Measurements from ENCODE around the gene FAM149B1. TPM values are rescaled to one million over a fixed set of nuclear protein-coding genes. Genes with fewer than 3 reads are reported as not detected.

The FAM149B1 gene
- polyA plus RNA-seq (2013, experiment 1 of 2), result 42.3 TPM
- 40.9 TPM for polyA plus RNA-seq (2013, experiment 2 of 2)

DNA sequence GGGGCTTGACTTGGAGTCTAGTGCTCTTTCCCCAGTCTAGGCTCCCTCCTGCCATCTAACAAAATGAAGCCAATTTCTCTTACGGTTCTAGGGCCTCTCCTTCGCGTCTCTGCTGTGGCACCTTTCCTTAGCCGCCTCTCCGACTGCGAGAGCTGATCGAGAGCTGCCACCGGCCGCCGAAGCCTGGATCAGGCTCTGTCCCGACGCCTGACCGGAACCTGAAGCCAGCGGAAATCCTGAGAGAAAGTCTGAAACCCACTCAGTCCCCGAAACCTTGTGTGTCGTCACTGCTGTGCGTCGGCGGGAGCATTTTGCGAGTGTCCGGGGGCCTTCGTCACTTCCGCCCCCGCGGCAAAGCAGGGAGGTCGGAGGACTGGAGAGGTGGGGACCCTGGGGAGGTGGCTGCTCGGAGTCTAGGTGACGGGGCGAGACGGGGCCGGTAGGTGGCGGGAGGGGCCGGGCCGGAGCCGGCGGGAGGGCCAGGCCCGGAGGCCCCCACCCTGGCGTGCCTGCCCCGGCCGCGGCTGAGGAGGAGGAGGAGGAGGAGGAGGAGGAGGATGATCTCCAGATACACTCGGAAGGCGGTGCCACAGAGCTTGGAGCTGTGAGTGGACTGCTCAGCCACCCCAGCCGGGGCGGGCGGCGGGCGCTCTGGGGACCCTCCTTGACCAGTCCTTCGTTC is at the start of gene FAM149B1, which contains the start of gene ECD:
Gene FAM149B1, plus strand, starts transcription at position 337 of the 682 bp plus-strand sequence. Its CDS starts 221 bp downstream, at position 558.
Gene ECD, minus strand, starts transcription at position 226 of the 682 bp plus-strand sequence. CDS start 4,071 bp downstream, outside the sequence.
- Histone ChIP-seq H2AK5ac (ENCODE audit: low read depth, low read length) (peak within 1 kb of the TSS; percentile 17), H4K8ac (ENCODE audit: low read depth, low read length) (peak within 1 kb of the TSS; percentile 83), H3K27me3 (ENCODE audit: control insufficient read depth in 3 of 3, insufficient read depth in 3 of 3, low read depth in 1 of 3, low read length in 3 of 3) (no peaks in the 10 kb centered on the region), H3K18ac (ENCODE audit: low read length) (peak within 1 kb of the TSS; percentile 89), H2BK12ac (ENCODE audit: low read length) (no peak within 1 kb of the TSS), H2BK15ac (ENCODE audit: low read length) (no peak within 1 kb of the TSS), H2BK120ac (ENCODE audit: low read depth, low read length) (no peak within 1 kb of the TSS), H3K36me3 (replicated peaks in 1 of 2; ENCODE audit: control insufficient read depth in 2 of 2, insufficient read depth in 2 of 2, low read length in 2 of 2) (peaks cover 1 to 39% of the 10 kb centered on the region in 2 donors), H3K14ac (ENCODE audit: low read length) (no peak within 1 kb of the TSS), H3K4me1 (ENCODE audit: control insufficient read depth in 2 of 2, insufficient read depth in 1 of 2, low read depth in 1 of 2, low read length in 2 of 2) (peaks cover 0 to 3% of the 10 kb centered on the region in 2 donors), H2AFZ (ENCODE audit: low read length) (peak within 1 kb of the TSS; percentile 93), H3K4me3 (ENCODE audit: low read length in 2 of 2) (peak within 1 kb of the TSS; percentile 85 to 96), H2BK5ac (ENCODE audit: low read length) (peak within 1 kb of the TSS; percentile 56), H4K91ac (ENCODE audit: low read depth, low read length, poor library complexity) (peak within 1 kb of the TSS; percentile 93), H3K23ac (ENCODE audit: low read depth, low read length, poor library complexity) (peak within 1 kb of the TSS; percentile 99), H3K4me2 (ENCODE audit: insufficient read depth, low read length, poor library complexity, severe bottlenecking) (peak within 1 kb of the TSS; percentile 69), H3K4ac (ENCODE audit: low read length) (no peak within 1 kb of the TSS), H3K9me3 (replicated peaks in 1 of 2; ENCODE audit: control insufficient read depth in 2 of 2, insufficient read depth in 1 of 2, low read depth in 1 of 2, low read length in 2 of 2) (no peaks in the 10 kb centered on the region), H3K27ac (replicated peaks; ENCODE audit: low read length) (peak within 1 kb of the TSS; percentile 60), H3K79me1 (ENCODE audit: low read depth, low read length) (peaks cover 2% of the 10 kb centered on the region), H3K9ac (ENCODE audit: low read depth, low read length, poor library complexity) (peak within 1 kb of the TSS; percentile 93)
- DNase-seq (ENCODE audit: low spot score), result peak; percentile 94
- no CpG with 5 or more reads among the region's 49 CpGs for WGBS, 2 donors (ENCODE audit: extremely low coverage in 2 of 2, insufficient read length in 2 of 2, insufficient replicate concordance in 1 of 2)

DNA sequence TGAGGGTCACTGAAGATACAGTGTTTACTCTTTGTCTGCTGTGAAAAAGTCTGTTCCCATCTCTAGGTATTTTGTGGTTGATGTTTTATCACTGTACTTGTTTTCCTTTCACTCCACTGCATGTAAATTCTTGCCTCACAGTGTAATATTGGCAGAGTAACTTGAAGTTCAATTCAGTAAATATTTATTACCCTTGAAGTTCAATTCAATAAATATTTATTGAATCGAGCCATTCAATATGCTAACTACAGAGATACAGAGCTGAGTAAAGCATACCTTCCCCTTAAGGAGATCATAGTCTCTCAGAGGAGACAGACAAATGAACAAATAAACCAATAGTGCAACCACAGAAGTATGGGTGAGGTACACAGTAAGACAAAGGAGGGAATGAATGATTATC is 48.5 kb upstream of the FAM149B1 start:
- no peak overlapping the region for H4K91ac ChIP-seq (ENCODE audit: low read depth, low read length, poor library complexity)
- no CpG with 5 or more reads among the region's 1 CpG for WGBS, 2 donors (ENCODE audit: extremely low coverage in 2 of 2, insufficient read length in 2 of 2, insufficient replicate concordance in 1 of 2)
- no peak overlapping the region for H3K18ac ChIP-seq (ENCODE audit: low read length)
- no peaks in the 10 kb centered on the region for H3K9me3 ChIP-seq (replicated peaks in 1 of 2; ENCODE audit: control insufficient read depth in 2 of 2, insufficient read depth in 1 of 2, low read depth in 1 of 2, low read length in 2 of 2)
- H3K9ac ChIP-seq (ENCODE audit: low read depth, low read length, poor library complexity), result no peak overlapping the region
- no peak overlapping the region for H2BK5ac ChIP-seq (ENCODE audit: low read length)
- H4K8ac ChIP-seq (ENCODE audit: low read depth, low read length), result no peak overlapping the region
- H3K4me2 ChIP-seq (ENCODE audit: insufficient read depth, low read length, poor library complexity, severe bottlenecking), result no peak overlapping the region
- no peak overlapping the region for H2AFZ ChIP-seq (ENCODE audit: low read length)
- H3K4me3 ChIP-seq (ENCODE audit: low read length in 2 of 2), result no peak overlapping the region
- H2BK12ac ChIP-seq (ENCODE audit: low read length), result no peak overlapping the region
- H3K4ac ChIP-seq (ENCODE audit: low read length), result no peak overlapping the region
- H3K27ac ChIP-seq (replicated peaks; ENCODE audit: low read length), result no peak overlapping the region
- H3K27me3 ChIP-seq (ENCODE audit: control insufficient read depth in 3 of 3, insufficient read depth in 3 of 3, low read depth in 1 of 3, low read length in 3 of 3), result no peaks in the 10 kb centered on the region
- H3K14ac ChIP-seq (ENCODE audit: low read length), result no peak overlapping the region
- H3K36me3 ChIP-seq (replicated peaks in 1 of 2; ENCODE audit: control insufficient read depth in 2 of 2, insufficient read depth in 2 of 2, low read length in 2 of 2), result peaks cover 2 to 36% of the 10 kb centered on the region in 2 donors
- no peak for DNase-seq (ENCODE audit: low spot score)
- H2BK120ac ChIP-seq (ENCODE audit: low read depth, low read length), result no peak overlapping the region
- H2BK15ac ChIP-seq (ENCODE audit: low read length), result no peak overlapping the region
- H3K23ac ChIP-seq (ENCODE audit: low read depth, low read length, poor library complexity), result no peak overlapping the region
- H3K4me1 ChIP-seq (ENCODE audit: control insufficient read depth in 2 of 2, insufficient read depth in 1 of 2, low read depth in 1 of 2, low read length in 2 of 2), result peaks cover 2 to 4% of the 10 kb centered on the region in 2 donors
- H2AK5ac ChIP-seq (ENCODE audit: low read depth, low read length), result no peak overlapping the region
- no peaks in the 10 kb centered on the region for H3K79me1 ChIP-seq (ENCODE audit: low read depth, low read length)

DNA sequence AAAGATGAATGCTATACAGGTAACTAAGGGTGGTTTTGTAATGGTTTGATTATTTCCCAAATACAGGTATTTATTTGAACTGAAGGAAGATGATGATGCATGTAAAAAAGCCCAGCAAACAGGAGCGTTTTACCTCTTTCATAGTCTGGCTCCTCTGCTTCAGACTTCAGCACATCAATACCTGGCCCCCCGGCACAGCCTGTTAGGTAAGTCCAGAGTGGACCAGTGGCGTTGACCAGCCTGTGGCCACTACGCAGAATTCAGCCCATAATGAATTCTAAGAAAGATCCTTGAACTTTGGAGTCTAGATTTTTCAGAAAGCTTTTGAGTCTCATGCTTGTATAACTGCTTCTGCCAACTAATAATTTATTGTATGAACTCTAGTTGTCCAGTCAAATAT is 48.0 kb upstream of the FAM149B1 start:
- Histone ChIP-seq H2BK120ac (ENCODE audit: low read depth, low read length) (no peak overlapping the region), H2BK15ac (ENCODE audit: low read length) (no peak overlapping the region), H2BK5ac (ENCODE audit: low read length) (no peak overlapping the region), H4K8ac (ENCODE audit: low read depth, low read length) (no peak overlapping the region), H3K18ac (ENCODE audit: low read length) (no peak overlapping the region), H3K9me3 (replicated peaks in 1 of 2; ENCODE audit: control insufficient read depth in 2 of 2, insufficient read depth in 1 of 2, low read depth in 1 of 2, low read length in 2 of 2) (no peaks in the 10 kb centered on the region), H3K23ac (ENCODE audit: low read depth, low read length, poor library complexity) (no peak overlapping the region), H3K14ac (ENCODE audit: low read length) (no peak overlapping the region), H3K79me1 (ENCODE audit: low read depth, low read length) (no peaks in the 10 kb centered on the region), H2AFZ (ENCODE audit: low read length) (no peak overlapping the region), H4K91ac (ENCODE audit: low read depth, low read length, poor library complexity) (no peak overlapping the region), H3K27ac (replicated peaks; ENCODE audit: low read length) (no peak overlapping the region), H3K4me1 (ENCODE audit: control insufficient read depth in 2 of 2, insufficient read depth in 1 of 2, low read depth in 1 of 2, low read length in 2 of 2) (peaks cover 2 to 4% of the 10 kb centered on the region in 2 donors), H3K36me3 (replicated peaks in 1 of 2; ENCODE audit: control insufficient read depth in 2 of 2, insufficient read depth in 2 of 2, low read length in 2 of 2) (peaks cover 2 to 40% of the 10 kb centered on the region in 2 donors), H3K4me2 (ENCODE audit: insufficient read depth, low read length, poor library complexity, severe bottlenecking) (no peak overlapping the region), H3K4ac (ENCODE audit: low read length) (no peak overlapping the region), H3K9ac (ENCODE audit: low read depth, low read length, poor library complexity) (no peak overlapping the region), H3K27me3 (ENCODE audit: control insufficient read depth in 3 of 3, insufficient read depth in 3 of 3, low read depth in 1 of 3, low read length in 3 of 3) (no peaks in the 10 kb centered on the region), H3K4me3 (ENCODE audit: low read length in 2 of 2) (no peak overlapping the region), H2AK5ac (ENCODE audit: low read depth, low read length) (no peak overlapping the region), H2BK12ac (ENCODE audit: low read length) (no peak overlapping the region)
- no peak for DNase-seq (ENCODE audit: low spot score)
- WGBS, 2 donors (ENCODE audit: extremely low coverage in 2 of 2, insufficient read length in 2 of 2, insufficient replicate concordance in 1 of 2), result no CpG with 5 or more reads among the region's 4 CpGs

DNA sequence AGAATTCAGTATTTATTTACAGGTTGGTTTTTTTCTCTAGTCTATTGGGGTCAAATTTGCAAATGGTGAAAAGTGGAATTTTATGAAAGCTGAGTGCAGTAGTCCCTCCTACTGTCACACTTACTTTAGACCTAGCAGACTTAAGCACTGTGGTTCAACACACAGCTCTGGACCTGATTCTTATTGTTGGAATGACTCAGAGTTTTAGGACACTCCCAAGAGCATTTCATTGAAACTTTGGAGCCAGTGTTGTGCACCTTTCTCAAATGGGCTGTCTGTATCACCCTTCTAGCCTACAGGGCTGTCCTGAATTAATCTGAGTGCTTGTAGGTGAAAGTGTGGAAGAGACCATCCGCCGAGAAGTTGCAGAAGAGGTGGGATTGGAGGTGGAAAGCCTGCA is 41.6 kb upstream of the FAM149B1 start:
- Histone ChIP-seq H3K14ac (ENCODE audit: low read length) (no peak overlapping the region), H2BK12ac (ENCODE audit: low read length) (no peak overlapping the region), H3K9me3 (replicated peaks in 1 of 2; ENCODE audit: control insufficient read depth in 2 of 2, insufficient read depth in 1 of 2, low read depth in 1 of 2, low read length in 2 of 2) (no peaks in the 10 kb centered on the region), H2BK120ac (ENCODE audit: low read depth, low read length) (no peak overlapping the region), H2AFZ (ENCODE audit: low read length) (no peak overlapping the region), H3K27me3 (ENCODE audit: control insufficient read depth in 3 of 3, insufficient read depth in 3 of 3, low read depth in 1 of 3, low read length in 3 of 3) (no peaks in the 10 kb centered on the region), H3K4ac (ENCODE audit: low read length) (no peak overlapping the region), H2AK5ac (ENCODE audit: low read depth, low read length) (no peak overlapping the region), H3K18ac (ENCODE audit: low read length) (no peak overlapping the region), H3K27ac (replicated peaks; ENCODE audit: low read length) (no peak overlapping the region), H3K79me1 (ENCODE audit: low read depth, low read length) (no peaks in the 10 kb centered on the region), H2BK5ac (ENCODE audit: low read length) (no peak overlapping the region), H3K4me2 (ENCODE audit: insufficient read depth, low read length, poor library complexity, severe bottlenecking) (no peak overlapping the region), H3K36me3 (replicated peaks in 1 of 2; ENCODE audit: control insufficient read depth in 2 of 2, insufficient read depth in 2 of 2, low read length in 2 of 2) (peaks cover 10 to 59% of the 10 kb centered on the region in 2 donors), H3K4me3 (ENCODE audit: low read length in 2 of 2) (no peak overlapping the region), H4K91ac (ENCODE audit: low read depth, low read length, poor library complexity) (no peak overlapping the region), H3K4me1 (ENCODE audit: control insufficient read depth in 2 of 2, insufficient read depth in 1 of 2, low read depth in 1 of 2, low read length in 2 of 2) (no peaks in the 10 kb centered on the region), H4K8ac (ENCODE audit: low read depth, low read length) (no peak overlapping the region), H2BK15ac (ENCODE audit: low read length) (no peak overlapping the region), H3K23ac (ENCODE audit: low read depth, low read length, poor library complexity) (no peak overlapping the region), H3K9ac (ENCODE audit: low read depth, low read length, poor library complexity) (no peak overlapping the region)
- no peak for DNase-seq (ENCODE audit: low spot score)
- no CpG with 5 or more reads among the region's 2 CpGs for WGBS, 2 donors (ENCODE audit: extremely low coverage in 2 of 2, insufficient read length in 2 of 2, insufficient replicate concordance in 1 of 2)

Data from neuronal stem cell (in vitro differentiated cells).